Trophoblast cell (in vitro differentiated cells and primary cell): ENCODE measurements around the gene LINGO1. TPM values are rescaled to one million over a fixed set of nuclear protein-coding genes. Genes with fewer than 3 reads are reported as not detected.
A peak's percentile ranks its signal among the peaks of the same experiment; 100 is the strongest.

Source experiments
- DNase-seq, 2 donors: peaks; one replicate each; pipeline ENCODE4 v3.0.0-alpha.2; 2016
- H2AFZ ChIP-seq: 2 replicates; pipeline ENCODE4 v1.6.1; 2013; ENCODE audit warnings: low read length, moderate library complexity, mild to moderate bottlenecking; ENCODE audit not compliant: insufficient read depth, poor library complexity
- H2AK5ac ChIP-seq: 2 replicates; pipeline ENCODE4 v1.6.1; 2013; ENCODE audit warnings: mild to moderate bottlenecking, low read length
- H2BK120ac ChIP-seq: 2 replicates; pipeline ENCODE4 v1.6.1; 2013; ENCODE audit warnings: low read length, mild to moderate bottlenecking, moderate library complexity; ENCODE audit not compliant: insufficient read depth, poor library complexity
- H2BK12ac ChIP-seq: 2 replicates; pipeline ENCODE4 v1.6.1; 2013; ENCODE audit warnings: mild to moderate bottlenecking, low read length, moderate library complexity
- H2BK5ac ChIP-seq: 2 replicates; pipeline ENCODE4 v1.6.1; 2013; ENCODE audit warnings: low read length, low read depth, moderate library complexity, mild to moderate bottlenecking; ENCODE audit not compliant: poor library complexity
- H3K14ac ChIP-seq: 2 replicates; pipeline ENCODE4 v1.6.1; 2013; ENCODE audit warnings: mild to moderate bottlenecking, low read length
- H3K18ac ChIP-seq: 2 replicates; pipeline ENCODE4 v1.6.1; 2013; ENCODE audit warnings: mild to moderate bottlenecking, low read length
- H3K23ac ChIP-seq: 2 replicates; pipeline ENCODE4 v1.6.1; 2013; ENCODE audit warnings: low read length
- H3K27ac ChIP-seq: 2 replicates; pipeline ENCODE4 v1.5.1; 2013; ENCODE audit warnings: low read depth, mild to moderate bottlenecking, inconsistent platforms, low read length, moderate library complexity
- H3K27me3 ChIP-seq: 2 replicates; pipeline ENCODE4 v1.6.1; 2013; ENCODE audit warnings: inconsistent platforms, mild to moderate bottlenecking, low read length, moderate library complexity; ENCODE audit not compliant: insufficient read depth
- H3K36me3 ChIP-seq, 2 experiments: 1 replicate in 1 of 2; 2 replicates in 1 of 2; pipeline ENCODE4 v1.6.1; 2013; ENCODE audit warnings: low read length in 2 of 2, mild to moderate bottlenecking in 2 of 2, moderate library complexity in 1 of 2; ENCODE audit not compliant: insufficient read depth in 2 of 2, control insufficient read depth in 1 of 2
- H3K4ac ChIP-seq: 2 replicates; pipeline ENCODE4 v1.6.1; 2013; ENCODE audit warnings: low read depth, mild to moderate bottlenecking, low read length, moderate library complexity
- H3K4me1 ChIP-seq, 2 experiments: 1 replicate in 1 of 2; 2 replicates in 1 of 2; pipeline ENCODE4 v1.6.1; 2013; ENCODE audit warnings: low read length in 2 of 2, mild to moderate bottlenecking in 2 of 2, moderate library complexity in 1 of 2; ENCODE audit not compliant: insufficient read depth in 2 of 2, control insufficient read depth in 1 of 2
- H3K4me2 ChIP-seq: 2 replicates; pipeline ENCODE4 v1.6.1; 2013; ENCODE audit warnings: inconsistent platforms, mild to moderate bottlenecking, low read length, moderate library complexity
- H3K4me3 ChIP-seq: 2 replicates; pipeline ENCODE4 v1.5.1; 2013; ENCODE audit warnings: mild to moderate bottlenecking, low read depth, low read length, inconsistent platforms
- H3K79me1 ChIP-seq: one replicate; pipeline ENCODE4 v1.6.1; 2013; ENCODE audit warnings: low read length
- H3K79me2 ChIP-seq: 2 replicates; pipeline ENCODE4 v1.6.1; 2013; ENCODE audit warnings: low read length, mild to moderate bottlenecking; ENCODE audit not compliant: control insufficient read depth, insufficient read depth, poor library complexity
- H3K9ac ChIP-seq: 2 replicates; pipeline ENCODE4 v1.6.1; 2013; ENCODE audit warnings: mild to moderate bottlenecking, low read length
- H3K9me3 ChIP-seq: 2 replicates; pipeline ENCODE4 v1.6.1; 2013; ENCODE audit warnings: low read depth, mild to moderate bottlenecking, control low read depth, inconsistent platforms, low read length; ENCODE audit not compliant: insufficient read depth
- H4K12ac ChIP-seq: 2 replicates; pipeline ENCODE4 v1.6.1; 2013; ENCODE audit warnings: low read depth, mild to moderate bottlenecking, low read length, moderate library complexity
- H4K8ac ChIP-seq: 2 replicates; pipeline ENCODE4 v1.6.1; 2013; ENCODE audit warnings: low read depth, mild to moderate bottlenecking, low read length, moderate library complexity
- H4K91ac ChIP-seq: one replicate; pipeline ENCODE4 v1.6.1; 2013; ENCODE audit warnings: low read depth, mild to moderate bottlenecking, low read length, moderate library complexity
- WGBS: extraction: QIAGEN DNeasy Blood & Tissue Kit; methylation state at CpG from one replicate; pipeline ENCODE4 v1.1.7; 2013; ENCODE audit warnings: missing lambda C conversion rate; ENCODE audit not compliant: insufficient read length, insufficient coverage; ENCODE audit errors: extremely low coverage; 5-methylcytosine and 5-hydroxymethylcytosine counted together
- polyA plus RNA-seq: library from polyadenylated mRNA; stranded (reverse); fragments of 200-250 nt; gene quantifications from 2 replicates; pipeline ENCODE4 v1.2.3, GENCODE V29; 2013

Gene LINGO1, protein sequence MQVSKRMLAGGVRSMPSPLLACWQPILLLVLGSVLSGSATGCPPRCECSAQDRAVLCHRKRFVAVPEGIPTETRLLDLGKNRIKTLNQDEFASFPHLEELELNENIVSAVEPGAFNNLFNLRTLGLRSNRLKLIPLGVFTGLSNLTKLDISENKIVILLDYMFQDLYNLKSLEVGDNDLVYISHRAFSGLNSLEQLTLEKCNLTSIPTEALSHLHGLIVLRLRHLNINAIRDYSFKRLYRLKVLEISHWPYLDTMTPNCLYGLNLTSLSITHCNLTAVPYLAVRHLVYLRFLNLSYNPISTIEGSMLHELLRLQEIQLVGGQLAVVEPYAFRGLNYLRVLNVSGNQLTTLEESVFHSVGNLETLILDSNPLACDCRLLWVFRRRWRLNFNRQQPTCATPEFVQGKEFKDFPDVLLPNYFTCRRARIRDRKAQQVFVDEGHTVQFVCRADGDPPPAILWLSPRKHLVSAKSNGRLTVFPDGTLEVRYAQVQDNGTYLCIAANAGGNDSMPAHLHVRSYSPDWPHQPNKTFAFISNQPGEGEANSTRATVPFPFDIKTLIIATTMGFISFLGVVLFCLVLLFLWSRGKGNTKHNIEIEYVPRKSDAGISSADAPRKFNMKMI
- polyA plus RNA-seq: 9.3 and 10.8 TPM in 2 replicates

DNA sequence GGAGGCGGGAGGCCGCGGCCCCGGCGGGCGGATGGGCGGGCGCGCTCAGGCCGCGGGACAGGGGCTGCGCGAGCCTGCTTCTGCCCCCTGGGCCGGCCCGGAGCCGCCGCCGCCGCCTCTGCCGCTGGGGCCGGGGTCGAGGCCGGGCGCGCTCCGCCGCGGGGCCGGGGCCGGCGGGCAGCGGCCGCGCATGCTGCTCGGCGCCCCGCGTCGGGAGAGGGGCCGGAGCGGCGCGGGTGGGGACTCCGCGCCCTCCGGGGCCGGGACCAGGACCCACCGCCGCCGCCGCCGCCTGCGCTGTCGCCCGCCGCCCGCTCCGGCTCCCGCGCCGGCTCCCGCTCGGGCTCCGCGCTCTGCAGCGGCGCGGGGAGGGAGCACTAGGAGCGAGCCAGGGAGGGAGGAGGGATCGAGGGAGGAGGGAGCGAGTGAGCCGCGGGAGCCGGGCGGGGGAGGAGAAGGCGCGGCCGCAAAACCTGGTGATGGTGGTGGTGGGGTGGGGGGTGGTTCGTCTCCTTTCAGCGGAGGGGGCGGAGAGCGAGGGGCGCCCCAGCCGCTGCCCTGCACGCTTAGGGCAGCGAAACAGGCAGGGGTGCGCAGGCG is at the start of gene LINGO1:
TSS of gene LINGO1 (minus strand) at position 379 of the 600 bp plus-strand sequence. CDS start 597 bp downstream, outside the sequence.
- Histone ChIP-seq H3K79me2 (peaks cover 2% of the 10 kb centered on the region), H3K9me3 (no peaks in the 10 kb centered on the region), H3K18ac (peak within 1 kb of the TSS; percentile 67), H2AK5ac (no peak within 1 kb of the TSS), H4K12ac (peak within 1 kb of the TSS; percentile 34), H2AFZ (peak within 1 kb of the TSS; percentile 57), H3K4me1 (peaks cover 16 to 36% of the 10 kb centered on the region in 2 experiments), H4K91ac (peak within 1 kb of the TSS; percentile 26), H4K8ac (peak within 1 kb of the TSS; percentile 32), H2BK12ac (no peak within 1 kb of the TSS), H3K4me2 (peak within 1 kb of the TSS; percentile 76), H3K36me3 (no peaks in the 10 kb centered on the region), H3K23ac (no peak within 1 kb of the TSS), H3K9ac (peak within 1 kb of the TSS; percentile 30), H3K4ac (no peak within 1 kb of the TSS), H3K27ac (no peak within 1 kb of the TSS), H3K79me1 (peaks cover 5% of the 10 kb centered on the region), H3K27me3 (no peaks in the 10 kb centered on the region), H3K14ac (peak within 1 kb of the TSS; percentile 15), H2BK120ac (no peak within 1 kb of the TSS), H3K4me3 (peak within 1 kb of the TSS; percentile 66), H2BK5ac (no peak within 1 kb of the TSS)
- no CpG with 5 or more reads among the region's 88 CpGs for WGBS
- no peak for DNase-seq

DNA sequence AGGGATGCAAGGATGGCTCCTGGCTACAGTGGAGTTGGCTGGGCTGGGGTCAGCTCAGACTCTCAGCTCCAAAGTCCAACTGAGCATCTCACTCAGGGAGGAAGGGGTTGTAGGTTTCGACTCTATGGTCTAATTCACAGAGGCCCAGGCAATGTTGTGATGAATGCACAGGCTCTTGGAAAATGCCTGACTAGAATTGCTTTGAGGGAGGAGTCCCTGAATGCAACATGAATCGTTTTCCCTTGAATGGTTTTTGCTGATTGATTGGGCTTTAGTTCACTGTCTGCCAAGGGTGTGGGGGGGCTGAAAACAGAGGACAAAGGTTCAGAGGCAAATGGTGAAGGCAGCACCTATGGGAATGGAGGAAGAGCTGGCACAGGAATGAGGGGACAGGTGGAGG is 48.6 kb upstream of the LINGO1 start:
- Histone ChIP-seq H2BK120ac (no peak overlapping the region), H3K18ac (no peak overlapping the region), H3K27me3 (no peaks in the 10 kb centered on the region), H3K36me3 (no peaks in the 10 kb centered on the region), H2BK5ac (no peak overlapping the region), H3K4ac (no peak overlapping the region), H2AFZ (no peak overlapping the region), H3K4me1 (no peaks in the 10 kb centered on the region), H2AK5ac (no peak overlapping the region), H2BK12ac (no peak overlapping the region), H4K91ac (no peak overlapping the region), H3K23ac (no peak overlapping the region), H3K9ac (no peak overlapping the region), H3K79me2 (no peaks in the 10 kb centered on the region), H3K4me3 (no peak overlapping the region), H3K4me2 (no peak overlapping the region), H4K12ac (no peak overlapping the region), H3K14ac (no peak overlapping the region), H3K9me3 (peaks cover 2% of the 10 kb centered on the region), H3K79me1 (no peaks in the 10 kb centered on the region), H4K8ac (no peak overlapping the region), H3K27ac (no peak overlapping the region)
- no peak for DNase-seq
- no CpG with 5 or more reads among the region's 2 CpGs for WGBS

DNA sequence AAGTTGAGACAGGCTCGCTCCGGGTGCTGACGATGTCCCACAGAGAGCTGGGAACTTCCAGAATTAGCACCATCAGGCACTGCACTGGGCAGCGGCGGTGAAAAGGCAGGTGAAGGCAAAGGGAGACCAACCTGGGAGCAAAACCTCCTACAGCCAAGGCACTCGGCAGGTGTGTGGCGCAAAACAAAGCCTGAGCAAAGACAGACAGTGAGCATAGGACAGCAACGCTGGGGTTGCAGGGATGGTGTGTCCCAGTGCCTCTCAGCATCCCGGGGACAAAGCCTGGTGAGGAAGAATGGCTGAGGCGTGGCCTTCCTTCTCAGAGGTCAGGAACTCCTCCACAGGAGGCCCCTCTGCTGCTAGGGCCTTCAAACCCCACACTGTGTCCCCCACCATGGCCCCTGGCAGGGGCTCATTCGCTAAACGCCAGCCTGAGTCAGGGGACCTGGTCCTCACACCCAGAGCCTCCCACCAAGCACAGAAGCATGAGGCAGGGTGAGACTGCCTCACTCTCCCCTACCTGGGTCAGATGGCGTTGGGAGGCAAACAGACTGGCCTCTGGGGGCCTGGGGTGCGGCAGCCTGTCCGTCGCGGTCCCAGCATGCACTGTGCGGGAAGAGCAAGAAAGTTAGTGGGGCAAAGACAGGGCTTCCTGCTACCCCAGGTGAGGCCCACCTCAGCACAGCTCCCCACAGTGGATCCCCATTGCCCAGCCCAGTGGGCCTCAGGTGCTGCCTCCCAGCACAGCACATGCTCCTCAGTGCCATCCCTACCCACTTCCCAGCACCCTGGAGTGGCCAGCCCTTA is 44.1 kb upstream of the LINGO1 start:
- WGBS: no CpG with 5 or more reads among the region's 18 CpGs
- H3K14ac ChIP-seq: no peak overlapping the region

DNA sequence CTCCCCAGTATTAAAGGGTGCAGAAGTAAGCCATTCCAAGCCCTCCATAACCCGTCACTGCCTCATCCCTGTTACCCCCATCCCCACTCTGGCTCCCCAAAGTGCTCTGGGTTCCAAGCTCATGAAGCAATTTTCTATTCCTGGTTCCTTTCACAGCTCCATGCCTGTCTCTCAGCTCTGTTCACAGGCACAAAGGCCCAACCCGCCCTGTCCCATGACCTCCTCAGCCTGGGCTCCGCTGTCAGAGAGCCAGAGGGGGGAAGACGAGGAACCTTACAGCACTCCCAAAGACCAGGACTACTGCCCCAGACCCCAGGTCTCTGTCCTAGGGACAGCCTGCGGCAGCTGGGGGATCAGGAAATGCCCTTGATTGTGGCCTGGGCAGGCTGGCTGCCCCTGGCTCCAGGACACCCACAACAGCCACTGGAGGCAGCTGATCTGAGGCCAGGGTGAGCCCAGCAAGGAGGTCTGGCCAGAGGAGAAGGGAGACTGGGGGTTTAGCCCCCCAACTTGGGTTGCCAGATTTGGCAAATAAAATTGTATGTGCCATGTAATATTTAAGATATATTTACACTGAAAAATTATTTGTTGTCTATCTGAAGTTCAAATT is 43.2 kb upstream of the LINGO1 start:
- H3K23ac ChIP-seq: no peak overlapping the region
- H3K9me3 ChIP-seq: no peaks in the 10 kb centered on the region
- H3K18ac ChIP-seq: no peak overlapping the region
- H2AK5ac ChIP-seq: no peak overlapping the region
- no peaks in the 10 kb centered on the region for H3K36me3 ChIP-seq
- no peak overlapping the region for H4K91ac ChIP-seq
- H3K27me3 ChIP-seq: no peaks in the 10 kb centered on the region
- H3K79me1 ChIP-seq: no peaks in the 10 kb centered on the region
- no peak overlapping the region for H3K4ac ChIP-seq
- H3K14ac ChIP-seq: no peak overlapping the region
- H2AFZ ChIP-seq: no peak overlapping the region
- H3K79me2 ChIP-seq: no peaks in the 10 kb centered on the region
- DNase-seq: no peak
- no peak overlapping the region for H3K4me3 ChIP-seq
- H4K8ac ChIP-seq: no peak overlapping the region
- H3K4me1 ChIP-seq: no peaks in the 10 kb centered on the region
- H3K9ac ChIP-seq: no peak overlapping the region
- no peak overlapping the region for H2BK12ac ChIP-seq
- H3K27ac ChIP-seq: no peak overlapping the region
- H4K12ac ChIP-seq: no peak overlapping the region
- H3K4me2 ChIP-seq: no peak overlapping the region
- H2BK120ac ChIP-seq: no peak overlapping the region
- H2BK5ac ChIP-seq: no peak overlapping the region
- WGBS: no CpG with 5 or more reads among the region's 5 CpGs

More for the DNA sequence above, 44.1 kb upstream of the LINGO1 start:
- Histone ChIP-seq H3K9ac (no peak overlapping the region), H3K18ac (no peak overlapping the region), H3K9me3 (no peaks in the 10 kb centered on the region), H3K23ac (no peak overlapping the region), H3K27me3 (no peaks in the 10 kb centered on the region), H2BK12ac (no peak overlapping the region), H2AK5ac (no peak overlapping the region), H4K91ac (no peak overlapping the region), H3K36me3 (no peaks in the 10 kb centered on the region), H3K4me1 (no peaks in the 10 kb centered on the region), H3K4me3 (no peak overlapping the region), H4K8ac (no peak overlapping the region), H2BK120ac (no peak overlapping the region), H4K12ac (no peak overlapping the region), H3K4ac (no peak overlapping the region), H2BK5ac (no peak overlapping the region), H3K79me1 (no peaks in the 10 kb centered on the region), H3K79me2 (no peaks in the 10 kb centered on the region), H3K27ac (no peak overlapping the region), H3K4me2 (no peak overlapping the region), H2AFZ (no peak overlapping the region)
- DNase-seq: no peak
